HL-60/S4 treated with phorbol 12-myristate 13-acetate at 8.2 ng/mL for 4 days and 3 days (cell line): ENCODE results near the gene PODN.

Source experiments
- in situ Hi-C: fragments of 300-500 bp; cut with MboI; formaldehyde crosslinking; loops from 2 replicates; pipeline ENCODE4 v1.15.0; 2022; ENCODE audit warnings: low sequenced_read_pairs

Gene PODN

GRCh38 chr1:53050310-53050709 is 11.7 kb upstream of the PODN start:
- in situ Hi-C loops: no loop called here

GRCh38 chr1:53051676-53052075 is 10.3 kb upstream of the PODN start:
- in situ Hi-C loops: no loop called here

GRCh38 chr1:53057127-53057526 is 4.9 kb upstream of the PODN start:
- in situ Hi-C loops: no loop called here

- in situ Hi-C loops: no loop called here
Observed at GRCh38 chr1:53060579-53060978, 1.4 kb upstream of the PODN start.

- in situ Hi-C loops: no loop called here
Observed at GRCh38 chr1:53061123-53061858, 722 bp upstream of the PODN start.

- in situ Hi-C loops: no loop called here
Observed at GRCh38 chr1:53062708-53063591, 937 bp downstream of the PODN start.

- in situ Hi-C loops: no loop called here
Observed at GRCh38 chr1:53063744-53064515, 1.9 kb downstream of the PODN start.

- in situ Hi-C loops: no loop called here
Observed at GRCh38 chr1:53065391-53065790, 3.4 kb downstream of the PODN start.

GRCh38 chr1:53066488-53066887 is 4.5 kb downstream of the PODN start:
- in situ Hi-C loops: no loop called here

- in situ Hi-C loops: no loop called here
Observed at GRCh38 chr1:53066891-53067738, 5.1 kb downstream of the PODN start.

GRCh38 chr1:53067886-53068285 is 5.9 kb downstream of the PODN start:
- in situ Hi-C loops: no loop called here

- in situ Hi-C loops: no loop called here
Observed at GRCh38 chr1:53068314-53069099, 6.5 kb downstream of the PODN start.

- in situ Hi-C loops: no loop called here
Observed at GRCh38 chr1:53069265-53069662, 7.3 kb downstream of the PODN start.

GRCh38 chr1:53069663-53070327 is 7.8 kb downstream of the PODN start:
- in situ Hi-C loops: no loop called here

GRCh38 chr1:53070621-53071020 is 8.6 kb downstream of the PODN start:
- in situ Hi-C loops: no loop called here

GRCh38 chr1:53071167-53071865 is 9.3 kb downstream of the PODN start:
- in situ Hi-C loops: no loop called here

- in situ Hi-C loops: no loop called here
Observed at GRCh38 chr1:53071915-53072314, 9.9 kb downstream of the PODN start.

- in situ Hi-C loops: no loop called here
Observed at GRCh38 chr1:53073287-53073686, 11.3 kb downstream of the PODN start.
